ENCODE results near the gene TTLL10.

The TTLL10 gene

DNA sequence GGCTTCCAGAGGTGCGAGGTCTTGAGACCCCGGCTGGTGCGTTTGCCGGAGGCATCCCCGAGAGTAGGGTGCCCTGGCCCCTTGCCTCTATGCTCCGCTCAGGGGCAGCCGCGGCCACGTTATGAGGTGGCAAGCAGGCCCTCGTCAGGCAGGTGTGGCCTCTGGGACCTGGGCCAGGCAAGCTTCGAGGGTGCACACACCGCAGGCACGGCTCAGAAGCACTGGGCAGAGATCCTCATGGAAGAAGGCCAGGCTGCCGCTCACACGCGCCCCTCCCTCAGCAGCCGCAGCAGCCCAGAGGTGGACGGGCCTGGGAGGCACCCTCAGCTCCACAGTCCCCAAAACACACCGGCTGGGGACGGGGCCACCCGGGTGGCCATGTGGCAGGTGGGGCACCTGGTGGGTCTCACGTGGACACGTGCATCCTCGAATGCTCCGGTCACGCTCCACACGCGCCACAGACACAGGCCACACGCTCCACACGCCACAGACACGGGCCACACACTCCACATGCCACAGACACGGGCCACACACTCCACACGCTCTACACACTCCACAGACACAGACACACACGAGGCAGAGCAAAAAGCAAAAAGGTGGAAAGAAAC is 51.7 kb downstream of the TTLL10 start:
- DNase-seq: no peak

DNA sequence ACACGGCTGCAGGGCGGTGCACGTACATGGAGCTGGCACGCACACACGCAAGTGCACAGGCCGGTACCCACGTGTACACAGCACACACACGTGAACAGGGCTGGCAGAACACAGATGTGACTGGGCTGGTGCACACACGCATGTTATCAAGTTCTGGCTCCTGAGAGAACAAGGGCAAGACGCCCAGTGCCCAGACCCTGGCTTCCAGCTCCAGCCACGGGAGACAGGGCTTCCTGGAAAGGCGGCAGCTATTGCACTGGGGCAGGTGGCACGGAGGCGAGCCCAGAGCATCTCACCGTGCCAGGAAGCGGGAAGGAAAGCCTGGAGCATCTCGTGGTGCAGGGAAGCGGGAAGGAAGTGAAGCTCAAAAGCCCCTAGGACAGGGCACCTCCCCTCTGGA is 52.2 kb downstream of the TTLL10 start:
- DNase-seq: no peak

GRCh38 chr1:1226566-1227362 is 53.1 kb downstream of the TTLL10 start:
- DNase-seq: no peak

GRCh38 chr1:1227386-1227785 is 53.7 kb downstream of the TTLL10 start:
- DNase-seq: no peak

GRCh38 chr1:1228187-1228586 is 54.5 kb downstream of the TTLL10 start:
- DNase-seq: no peak

- no peak for DNase-seq
These were observed 55.1 kb downstream of the TTLL10 start for GRCh38 chr1:1228596-1229321.

DNA sequence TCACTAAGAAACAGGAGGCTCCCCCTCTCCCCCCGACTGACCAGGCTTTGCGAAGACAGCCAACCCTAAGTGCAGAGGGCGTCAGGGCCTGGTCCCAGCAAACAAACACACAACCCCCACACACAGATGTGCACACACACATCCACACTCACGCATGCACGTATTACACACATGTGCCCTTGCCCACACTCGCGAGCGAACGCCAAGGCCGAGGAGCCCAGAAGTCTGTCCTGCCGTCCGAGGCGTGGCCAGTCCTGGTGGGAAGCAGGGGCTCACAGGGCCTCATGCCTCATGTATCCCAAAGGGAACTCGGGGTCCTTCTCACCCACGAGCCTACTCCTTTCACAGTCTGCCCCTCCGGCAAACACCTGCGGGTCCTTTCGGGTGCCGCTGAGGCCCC is 56.1 kb downstream of the TTLL10 start:
- no peak for DNase-seq

DNA sequence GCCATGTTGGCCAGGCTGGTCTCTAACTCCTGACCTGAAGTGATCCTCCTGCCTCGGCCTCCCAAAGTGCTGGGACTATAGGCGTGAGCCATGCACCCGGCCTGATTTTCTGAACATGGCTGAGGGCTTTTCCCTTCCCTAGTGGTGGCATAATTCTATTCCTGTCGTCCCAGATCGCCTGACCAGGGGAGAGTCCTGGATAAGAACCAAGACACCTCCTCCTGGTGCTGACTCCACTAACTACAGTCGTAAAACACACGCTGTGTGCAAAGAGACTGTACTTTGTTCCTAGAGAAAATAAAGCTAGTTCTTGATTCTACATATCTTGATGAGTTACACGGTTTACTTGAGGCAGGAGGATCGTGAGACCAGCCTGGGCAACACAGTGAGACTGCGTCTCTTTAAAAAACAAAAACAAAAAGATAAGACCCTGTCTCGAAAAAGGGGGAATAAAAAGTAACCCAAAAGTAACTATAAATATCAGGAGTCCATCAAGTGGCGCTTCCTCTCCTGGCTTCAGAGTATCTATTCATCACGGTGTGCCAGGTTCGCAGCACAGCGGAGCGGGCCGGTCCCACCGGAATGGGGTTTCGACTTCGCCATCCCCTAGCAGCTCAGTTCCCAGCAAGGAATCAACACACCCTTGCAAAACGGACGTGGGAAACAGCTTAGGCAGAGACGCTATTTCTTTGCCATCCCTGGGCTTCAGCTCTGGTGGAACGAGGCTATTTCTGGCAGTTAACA is 57.1 kb downstream of the TTLL10 start:
- DNase-seq: peak; percentile 39

- DNase-seq: peak; percentile 91
These were observed 57.9 kb downstream of the TTLL10 start, which contains the start of gene SDF4 for GRCh38 chr1:1231400-1232207. Gene SDF4 (minus strand): TSS chr1:1232001. CDS start chr1:1228772, 3,229 bp downstream.

DNA sequence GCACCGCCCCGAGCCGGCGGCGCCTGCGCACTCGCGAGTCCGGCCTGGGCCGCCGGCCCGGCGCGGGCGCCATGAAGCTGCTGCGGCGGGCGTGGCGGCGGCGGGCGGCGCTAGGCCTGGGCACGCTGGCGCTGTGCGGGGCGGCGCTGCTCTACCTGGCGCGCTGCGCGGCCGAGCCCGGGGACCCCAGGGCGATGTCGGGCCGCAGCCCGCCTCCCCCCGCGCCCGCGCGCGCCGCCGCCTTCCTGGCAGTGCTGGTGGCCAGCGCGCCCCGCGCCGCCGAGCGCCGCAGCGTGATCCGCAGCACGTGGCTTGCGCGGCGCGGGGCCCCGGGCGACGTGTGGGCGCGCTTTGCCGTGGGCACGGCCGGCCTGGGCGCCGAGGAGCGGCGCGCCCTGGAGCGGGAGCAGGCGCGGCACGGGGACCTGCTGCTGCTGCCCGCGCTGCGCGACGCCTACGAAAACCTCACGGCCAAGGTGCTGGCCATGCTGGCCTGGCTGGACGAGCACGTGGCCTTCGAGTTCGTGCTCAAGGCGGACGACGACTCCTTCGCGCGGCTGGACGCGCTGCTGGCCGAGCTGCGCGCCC is 58.6 kb downstream of the TTLL10 start, which contains the start of gene B3GALT6:
Gene B3GALT6, plus strand, starts transcription at position 30 of the 588 bp plus-strand sequence. Its CDS starts 42 bp downstream, at position 72.
- DNase-seq: no peak

- DNase-seq: no peak
These were observed 59.3 kb downstream of the TTLL10 start for GRCh38 chr1:1232796-1233566.

DNA sequence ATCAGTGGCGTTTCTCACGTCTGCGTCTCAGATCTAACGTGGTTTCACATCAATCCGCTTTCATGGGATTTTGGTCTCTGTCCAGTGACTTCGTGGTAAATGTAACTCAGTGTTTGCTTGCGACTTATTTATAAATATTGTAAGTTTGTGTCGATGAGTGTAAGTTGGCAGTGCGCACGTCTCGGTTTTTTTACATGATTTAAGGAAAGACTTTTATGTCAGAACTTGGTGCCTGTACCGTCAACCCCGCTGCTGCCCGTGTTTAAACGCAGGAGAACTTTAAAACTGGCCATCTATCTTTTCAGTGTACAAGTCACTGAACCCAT is 59.9 kb downstream of the TTLL10 start:
- no peak for DNase-seq

GRCh38 chr1:1234180-1234808 is 60.6 kb downstream of the TTLL10 start:
- no peak for DNase-seq

- no peak for DNase-seq
These were observed 61.5 kb downstream of the TTLL10 start for GRCh38 chr1:1235016-1235744.

DNA sequence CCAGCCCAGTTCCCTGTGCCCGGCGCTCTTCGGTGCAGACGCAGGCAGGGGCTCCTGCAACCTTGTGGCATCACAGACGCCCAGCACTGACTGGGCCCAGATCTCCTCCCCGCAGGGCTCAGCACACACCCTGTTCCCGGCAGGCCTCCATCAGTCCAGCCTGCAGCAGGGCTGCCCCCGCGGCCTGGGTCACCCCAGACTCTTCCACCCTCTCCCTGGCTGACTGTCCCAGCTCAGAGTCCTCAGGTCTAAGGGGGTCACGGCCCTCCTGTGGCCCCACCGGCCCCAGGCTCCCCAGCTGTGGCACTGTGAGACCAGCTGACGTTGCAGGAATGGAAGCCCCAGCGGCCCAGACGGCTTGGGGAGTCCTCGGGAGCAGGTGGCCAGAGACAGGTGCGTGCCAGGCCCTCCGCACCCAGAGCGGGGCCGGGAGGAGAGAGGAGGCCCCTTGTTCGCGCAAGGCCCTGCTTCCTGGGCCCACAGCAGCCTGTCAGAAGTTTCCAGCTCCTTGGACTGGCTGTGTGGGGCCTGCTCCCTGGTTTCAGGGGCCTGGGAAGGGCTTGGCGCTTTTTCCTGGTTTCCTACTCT is 62.6 kb downstream of the TTLL10 start:
- no peak for DNase-seq

DNA sequence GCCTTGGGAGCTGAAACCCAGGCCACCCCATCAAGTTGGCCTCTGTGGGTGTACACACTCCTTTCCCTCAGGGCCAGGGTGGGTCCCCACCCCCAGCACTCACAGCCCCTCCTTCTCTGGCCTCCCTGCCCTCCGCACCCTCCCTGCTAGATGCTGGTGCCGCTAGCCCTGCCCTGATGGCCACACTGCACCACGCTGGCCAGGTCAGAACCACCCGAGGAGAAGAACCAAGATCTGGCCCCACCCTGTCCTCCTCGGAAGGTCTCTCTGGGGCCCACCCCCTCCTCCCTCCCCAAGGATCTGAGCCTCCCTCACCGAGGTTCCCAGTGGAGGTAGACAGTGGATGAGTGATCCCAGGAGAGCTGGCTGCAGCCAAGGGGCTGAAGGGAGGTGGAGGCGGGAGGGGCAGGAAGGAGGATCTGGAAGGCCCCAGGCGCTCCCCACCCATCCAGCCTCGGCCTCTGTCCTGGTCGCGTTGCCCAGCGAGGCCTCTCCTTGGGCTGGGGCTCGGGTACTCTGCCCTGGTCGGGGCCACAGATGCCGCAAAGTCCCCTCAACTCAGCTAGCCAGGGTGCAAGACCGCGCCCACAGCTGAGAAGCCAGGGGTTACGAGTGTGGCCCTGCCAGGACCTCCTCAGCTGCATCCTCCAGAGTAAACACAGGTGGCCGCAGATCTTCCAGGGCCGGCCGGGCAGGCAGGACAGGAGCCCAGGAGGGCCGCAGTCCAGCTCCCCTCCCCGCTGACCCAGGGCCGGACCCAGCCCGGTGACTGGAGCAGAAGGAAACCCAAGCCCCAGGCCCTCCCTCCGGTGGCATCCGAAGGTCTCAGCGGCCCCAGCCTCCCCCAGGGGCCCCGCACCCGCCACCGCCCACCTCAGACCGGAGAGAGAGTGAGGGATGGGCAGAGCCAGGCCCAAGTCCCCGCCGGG is 63.5 kb downstream of the TTLL10 start:
- peak; percentile 8 for DNase-seq

- DNase-seq: no peak
These were observed 64.4 kb downstream of the TTLL10 start for GRCh38 chr1:1237874-1238701.
